GM13976 (cell line): ENCODE measurements around the gene PTGFRN.

Experiments
- DNase-seq: peaks from one replicate; pipeline ENCODE4 v3.0.0; 2012; ENCODE audit warnings: low spot score
- in situ Hi-C: fragments of 300-500 bp; cut with MboI; formaldehyde crosslinking; loops from one replicate; pipeline ENCODE4 v1.12.0; 2022; ENCODE audit warnings: low sequenced_read_pairs, mixed read lengths, inconsistent platforms; ENCODE audit not compliant: unreplicated experiment
- TF ChIP-seq, protein P1 (sequence below): IDR thresholded peaks from 2 replicates; pipeline ENCODE4 v1.5.1; 2012; ENCODE audit warnings: borderline replicate concordance, mild to moderate bottlenecking; ENCODE audit not compliant: insufficient read depth; ENCODE audit errors: extremely low read depth, missing control alignments, control extremely low read depth

The PTGFRN gene

DNA sequence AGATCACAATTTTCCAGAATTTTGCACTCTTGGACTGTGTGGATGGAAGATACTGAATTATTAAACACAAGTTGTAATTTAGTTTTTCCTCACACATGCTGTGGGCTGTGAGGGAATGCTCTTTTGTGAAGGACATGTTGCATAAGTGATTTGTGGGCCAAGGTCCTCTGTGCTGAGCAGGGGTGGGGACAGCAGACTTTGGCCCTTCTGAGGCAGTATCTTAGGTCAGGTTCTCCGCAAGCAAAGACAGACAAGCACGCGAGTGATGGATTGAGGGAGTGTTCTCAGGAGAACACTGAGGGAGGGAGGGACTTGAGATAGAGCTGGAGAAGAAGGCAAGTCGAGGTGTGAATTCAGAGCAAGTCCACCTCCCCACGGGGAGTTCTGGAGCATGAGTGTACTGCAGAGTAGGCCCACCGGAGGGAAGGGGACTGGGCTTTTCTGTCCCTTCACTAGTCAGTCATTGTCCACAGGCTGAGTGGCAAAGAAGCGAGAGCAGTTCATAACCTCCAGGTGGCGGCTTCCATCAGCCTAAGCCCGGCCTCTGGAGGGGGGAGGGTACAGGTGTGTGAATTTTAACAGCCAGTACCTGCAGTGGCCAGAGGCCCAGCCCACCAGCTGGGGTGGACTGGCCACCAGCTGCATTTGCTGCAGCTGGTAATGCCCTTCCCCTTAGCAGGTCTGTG, 72.7 kb downstream of the PTGFRN start:
- in situ Hi-C loops = no loop called here
- no peak for DNase-seq
- TF ChIP-seq, protein P1, sequence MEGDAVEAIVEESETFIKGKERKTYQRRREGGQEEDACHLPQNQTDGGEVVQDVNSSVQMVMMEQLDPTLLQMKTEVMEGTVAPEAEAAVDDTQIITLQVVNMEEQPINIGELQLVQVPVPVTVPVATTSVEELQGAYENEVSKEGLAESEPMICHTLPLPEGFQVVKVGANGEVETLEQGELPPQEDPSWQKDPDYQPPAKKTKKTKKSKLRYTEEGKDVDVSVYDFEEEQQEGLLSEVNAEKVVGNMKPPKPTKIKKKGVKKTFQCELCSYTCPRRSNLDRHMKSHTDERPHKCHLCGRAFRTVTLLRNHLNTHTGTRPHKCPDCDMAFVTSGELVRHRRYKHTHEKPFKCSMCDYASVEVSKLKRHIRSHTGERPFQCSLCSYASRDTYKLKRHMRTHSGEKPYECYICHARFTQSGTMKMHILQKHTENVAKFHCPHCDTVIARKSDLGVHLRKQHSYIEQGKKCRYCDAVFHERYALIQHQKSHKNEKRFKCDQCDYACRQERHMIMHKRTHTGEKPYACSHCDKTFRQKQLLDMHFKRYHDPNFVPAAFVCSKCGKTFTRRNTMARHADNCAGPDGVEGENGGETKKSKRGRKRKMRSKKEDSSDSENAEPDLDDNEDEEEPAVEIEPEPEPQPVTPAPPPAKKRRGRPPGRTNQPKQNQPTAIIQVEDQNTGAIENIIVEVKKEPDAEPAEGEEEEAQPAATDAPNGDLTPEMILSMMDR = no peak

DNA sequence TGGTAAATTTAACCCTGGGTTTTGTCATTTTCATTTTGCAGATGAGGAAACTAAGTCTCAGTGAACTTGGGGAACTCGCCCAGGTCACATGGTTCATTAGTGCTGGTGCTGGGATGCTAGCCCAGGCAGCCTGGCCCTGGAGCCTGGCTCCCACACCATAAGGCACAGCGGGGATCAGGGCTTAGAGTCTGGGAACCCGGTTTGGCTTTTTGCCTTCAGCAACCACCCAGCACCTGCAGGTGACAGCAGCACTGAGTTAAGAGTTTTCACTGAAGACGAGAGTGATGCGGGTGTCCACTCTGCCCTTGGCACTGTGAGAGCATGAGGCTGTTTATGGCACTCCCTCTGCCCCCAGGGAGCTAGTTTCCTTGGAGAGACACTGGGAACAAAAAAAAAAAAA, 73.4 kb downstream of the PTGFRN start:
- in situ Hi-C loops = no loop called here
- TF ChIP-seq, protein P1 = no peak
- DNase-seq = no peak

DNA sequence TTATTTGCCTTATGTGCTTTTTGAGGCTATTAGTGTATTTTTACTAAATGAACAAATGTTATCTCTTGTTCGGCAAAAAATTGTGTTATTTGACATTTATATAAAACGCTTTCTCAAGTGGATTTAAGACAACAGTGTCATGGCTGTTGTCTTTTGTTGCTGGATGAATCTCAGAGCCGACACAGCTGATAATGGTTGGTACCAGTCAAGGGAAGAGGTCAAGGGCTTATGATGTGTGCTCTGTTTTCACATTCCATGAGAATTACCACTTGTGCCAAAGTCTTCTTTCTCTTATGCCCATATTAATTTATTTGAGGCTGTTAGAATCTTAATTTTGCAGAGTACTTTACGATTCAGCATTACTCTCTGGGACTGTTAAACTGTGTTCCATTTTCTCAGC, 74.0 kb downstream of the PTGFRN start:
- in situ Hi-C loops = no loop called here
- TF ChIP-seq, protein P1 = no peak
- DNase-seq = no peak

DNA sequence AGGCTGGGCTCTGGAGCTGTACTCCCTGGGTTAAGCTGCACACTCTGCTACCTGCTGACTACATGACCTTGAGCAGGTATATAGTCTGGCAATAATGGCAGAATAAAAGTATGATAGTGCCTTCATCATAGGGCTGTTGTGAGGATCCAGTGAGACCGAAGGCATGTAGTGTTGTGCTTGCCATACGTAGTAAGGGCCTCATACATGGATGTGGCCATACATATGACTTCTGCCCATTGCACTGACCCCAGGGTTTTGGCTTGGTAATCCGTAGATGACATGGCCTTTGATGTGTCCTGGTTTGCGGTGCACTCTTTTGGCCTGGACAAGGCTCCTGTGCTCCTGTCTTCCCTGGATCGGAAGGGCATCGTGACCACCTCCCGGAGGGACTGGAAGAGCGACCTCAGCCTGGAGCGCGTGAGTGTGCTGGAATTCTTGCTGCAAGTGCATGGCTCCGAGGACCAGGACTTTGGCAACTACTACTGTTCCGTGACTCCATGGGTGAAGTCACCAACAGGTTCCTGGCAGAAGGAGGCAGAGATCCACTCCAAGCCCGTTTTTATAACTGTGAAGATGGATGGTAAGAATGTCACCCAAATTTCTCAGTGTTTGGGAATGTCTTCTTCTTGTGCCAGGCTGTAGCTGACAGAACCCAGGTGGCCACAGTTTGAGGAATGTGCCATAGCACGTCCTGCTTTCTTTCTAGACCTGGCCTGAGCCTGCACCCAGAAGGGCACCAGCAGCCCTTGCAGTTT, 74.9 kb downstream of the PTGFRN start:
- DNase-seq = no peak
- TF ChIP-seq, protein P1 = no peak
- in situ Hi-C loops = no loop called here

DNA sequence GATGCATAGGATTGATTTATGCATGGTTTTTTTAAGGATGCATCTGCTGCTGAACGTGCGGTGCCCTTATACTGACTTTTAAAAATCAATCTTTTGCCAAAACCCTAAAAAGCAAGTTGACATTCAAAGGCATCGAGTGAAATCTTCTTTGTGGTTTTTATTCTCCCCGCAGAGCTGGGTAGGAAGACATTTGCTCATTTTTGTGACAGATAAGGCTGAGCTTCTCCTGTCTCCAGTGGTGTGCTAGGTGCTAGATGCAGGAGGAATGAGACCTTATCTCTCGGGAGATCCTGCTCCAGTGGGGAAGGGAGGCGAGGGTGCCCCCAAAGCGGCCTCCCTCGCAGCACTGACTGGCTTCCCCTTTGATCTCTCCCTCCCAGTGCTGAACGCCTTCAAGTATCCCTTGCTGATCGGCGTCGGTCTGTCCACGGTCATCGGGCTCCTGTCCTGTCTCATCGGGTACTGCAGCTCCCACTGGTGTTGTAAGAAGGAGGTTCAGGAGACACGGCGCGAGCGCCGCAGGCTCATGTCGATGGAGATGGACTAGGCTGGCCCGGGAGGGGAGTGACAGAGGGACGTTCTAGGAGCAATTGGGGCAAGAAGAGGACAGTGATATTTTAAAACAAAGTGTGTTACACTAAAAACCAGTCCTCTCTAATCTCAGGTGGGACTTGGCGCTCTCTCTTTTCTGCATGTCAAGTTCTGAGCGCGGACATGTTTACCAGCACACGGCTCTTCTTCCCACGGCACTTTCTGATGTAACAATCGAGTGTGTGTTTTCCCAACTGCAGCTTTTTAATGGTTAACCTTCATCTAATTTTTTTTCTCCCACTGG, 76.9 kb downstream of the PTGFRN start:
- TF ChIP-seq, protein P1 = no peak
- in situ Hi-C loops = no loop called here
- DNase-seq = no peak

DNA sequence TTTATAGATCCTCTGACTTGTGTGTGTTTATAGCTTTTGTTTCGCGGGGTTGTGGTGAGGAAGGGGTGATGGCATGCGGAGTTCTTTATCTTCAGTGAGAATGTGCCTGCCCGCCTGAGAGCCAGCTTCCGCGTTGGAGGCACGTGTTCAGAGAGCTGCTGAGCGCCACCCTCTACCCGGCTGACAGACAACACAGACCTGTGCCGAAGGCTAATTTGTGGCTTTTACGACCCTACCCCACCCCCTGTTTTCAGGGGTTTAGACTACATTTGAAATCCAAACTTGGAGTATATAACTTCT, 77.5 kb downstream of the PTGFRN start:
- TF ChIP-seq, protein P1 = no peak
- no peak for DNase-seq

More for the DNA sequence above, 77.5 kb downstream of the PTGFRN start:
- in situ Hi-C loops = no loop called here
